ENCODE results near the gene MED13L.

The MED13L gene

GRCh38 chr12:116265351-116266147 is 11.9 kb downstream of the MED13L start:
- TF ChIP-seq CTCF (conservative IDR thresholded peaks at IDR 0.05; ENCODE audit: low read length): no peak
- H3K4me3 ChIP-seq (ENCODE audit: low read length): no peak overlapping the region
- peak; percentile 49 for DNase-seq (ENCODE audit: low read depth)

- no peak for TF ChIP-seq CTCF (conservative IDR thresholded peaks at IDR 0.05; ENCODE audit: low read length)
Observed at GRCh38 chr12:116264525-116265070, 12.9 kb downstream of the MED13L start.

GRCh38 chr12:116263844-116264243 is 13.6 kb downstream of the MED13L start:
- no peak for DNase-seq (ENCODE audit: low read depth)
- H3K4me3 ChIP-seq (ENCODE audit: low read length): no peak overlapping the region
- TF ChIP-seq CTCF (conservative IDR thresholded peaks at IDR 0.05; ENCODE audit: low read length): no peak

More at GRCh38 chr12:116264525-116265070, 12.9 kb downstream of the MED13L start:
- H3K4me3 ChIP-seq (ENCODE audit: low read length): no peak overlapping the region
- DNase-seq (ENCODE audit: low read depth): no peak

- TF ChIP-seq CTCF (conservative IDR thresholded peaks at IDR 0.05; ENCODE audit: low read length): no peak
- no peak for DNase-seq (ENCODE audit: low read depth)
Observed at GRCh38 chr12:116263431-116263830, 14.1 kb downstream of the MED13L start.

GRCh38 chr12:116262741-116263140 is 14.8 kb downstream of the MED13L start:
- DNase-seq (ENCODE audit: low read depth): no peak
- no peak for TF ChIP-seq CTCF (conservative IDR thresholded peaks at IDR 0.05; ENCODE audit: low read length)
- no peak overlapping the region for H3K4me3 ChIP-seq (ENCODE audit: low read length)

More at GRCh38 chr12:116263431-116263830, 14.1 kb downstream of the MED13L start:
- H3K4me3 ChIP-seq (ENCODE audit: low read length): no peak overlapping the region

DNA sequence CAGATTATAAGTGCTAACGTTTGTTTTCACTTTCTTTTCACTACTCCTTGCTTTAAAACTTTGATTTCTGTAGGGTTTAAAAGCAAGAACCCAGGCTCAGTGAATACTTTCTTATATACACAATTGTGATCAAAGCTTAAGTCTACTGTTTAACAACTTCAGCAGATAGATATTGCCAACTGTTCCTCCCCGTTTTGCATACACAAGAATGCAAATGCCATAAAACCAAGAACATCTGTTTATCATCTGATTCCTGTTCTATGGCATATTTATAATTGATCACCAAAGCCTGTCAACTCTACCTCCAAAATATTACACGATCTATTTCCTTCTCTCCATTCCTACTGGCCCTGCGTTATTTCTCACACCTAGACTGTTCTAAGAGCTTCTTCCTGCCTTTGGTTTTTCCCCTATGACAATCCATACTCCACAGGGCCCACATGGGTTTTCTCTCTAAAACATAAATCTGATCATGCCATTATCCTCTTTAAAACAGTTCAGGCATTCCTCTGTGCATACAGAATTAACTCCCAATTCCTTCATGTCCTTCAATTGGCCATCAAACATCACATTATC is 15.9 kb downstream of the MED13L start:
- DNase-seq (ENCODE audit: low read depth): peak; percentile 64

More for the DNA sequence above, 15.9 kb downstream of the MED13L start:
- H3K4me3 ChIP-seq (ENCODE audit: low read length): no peak overlapping the region; the same call in 1 of the 2 replicates
- TF ChIP-seq CTCF (conservative IDR thresholded peaks at IDR 0.05; ENCODE audit: low read length): no peak
